TTC549 (cell line): ENCODE measurements around the gene RER1.

Experiments
- FAIRE-seq: peaks from 2 replicates; lab custom pipeline; 2012; peaks lifted over from hg19 to GRCh38; lab: Jason Lieb, UNC

Gene RER1, protein sequence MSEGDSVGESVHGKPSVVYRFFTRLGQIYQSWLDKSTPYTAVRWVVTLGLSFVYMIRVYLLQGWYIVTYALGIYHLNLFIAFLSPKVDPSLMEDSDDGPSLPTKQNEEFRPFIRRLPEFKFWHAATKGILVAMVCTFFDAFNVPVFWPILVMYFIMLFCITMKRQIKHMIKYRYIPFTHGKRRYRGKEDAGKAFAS

DNA sequence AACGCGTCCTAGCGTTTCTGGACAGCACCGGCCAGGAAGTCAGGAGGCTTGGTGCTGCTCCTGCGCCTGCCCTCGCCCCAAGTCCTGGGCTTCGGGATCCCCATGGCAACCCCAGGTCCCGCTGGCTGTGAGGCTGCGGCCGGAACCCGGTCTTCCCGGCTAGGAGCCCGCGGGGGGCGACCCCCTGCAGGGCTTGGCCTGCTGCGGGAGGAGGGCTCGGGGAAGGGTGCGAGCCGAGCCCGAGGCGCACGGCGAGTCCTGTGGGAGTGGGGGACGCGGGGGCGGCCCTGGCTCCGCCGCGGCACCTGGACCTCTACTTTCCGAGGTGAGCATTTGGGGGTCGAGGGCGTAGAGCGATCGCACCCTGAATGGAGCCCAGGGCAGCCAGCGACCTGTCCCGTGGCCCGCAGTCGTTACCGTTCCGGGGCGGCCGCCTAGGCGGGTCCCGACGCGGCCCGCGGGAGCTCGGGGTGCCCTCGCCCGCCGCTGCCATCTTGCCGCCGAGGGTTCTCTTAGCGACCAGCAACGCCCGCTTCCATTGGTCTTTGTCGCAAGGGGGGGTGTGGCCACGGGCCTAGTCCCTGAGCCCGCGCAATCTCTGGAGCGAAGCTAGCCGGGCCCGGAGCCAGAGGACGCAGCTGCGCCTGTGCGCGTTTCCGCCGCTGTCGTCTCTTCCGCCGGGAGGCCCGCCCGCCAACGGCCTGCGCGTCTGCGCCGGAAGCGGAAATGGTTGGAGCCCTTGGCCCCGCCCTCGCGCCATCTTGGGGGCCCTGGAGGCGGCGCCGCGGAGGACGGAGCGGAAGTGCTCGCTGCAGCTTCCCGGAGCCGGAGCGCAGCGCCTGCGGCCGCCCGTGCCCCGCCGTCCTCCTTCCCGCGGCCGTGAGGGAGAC is at the start of gene RER1, which contains the start of gene MORN1:
TSS of gene RER1 (plus strand) at position 801 of the 890 bp plus-strand sequence. CDS start 3,950 bp downstream, outside the sequence.
TSS of gene MORN1 (minus strand) at position 514 of the 890 bp plus-strand sequence. CDS start at position 493, 21 bp downstream.
- peak; percentile 84 for FAIRE-seq

DNA sequence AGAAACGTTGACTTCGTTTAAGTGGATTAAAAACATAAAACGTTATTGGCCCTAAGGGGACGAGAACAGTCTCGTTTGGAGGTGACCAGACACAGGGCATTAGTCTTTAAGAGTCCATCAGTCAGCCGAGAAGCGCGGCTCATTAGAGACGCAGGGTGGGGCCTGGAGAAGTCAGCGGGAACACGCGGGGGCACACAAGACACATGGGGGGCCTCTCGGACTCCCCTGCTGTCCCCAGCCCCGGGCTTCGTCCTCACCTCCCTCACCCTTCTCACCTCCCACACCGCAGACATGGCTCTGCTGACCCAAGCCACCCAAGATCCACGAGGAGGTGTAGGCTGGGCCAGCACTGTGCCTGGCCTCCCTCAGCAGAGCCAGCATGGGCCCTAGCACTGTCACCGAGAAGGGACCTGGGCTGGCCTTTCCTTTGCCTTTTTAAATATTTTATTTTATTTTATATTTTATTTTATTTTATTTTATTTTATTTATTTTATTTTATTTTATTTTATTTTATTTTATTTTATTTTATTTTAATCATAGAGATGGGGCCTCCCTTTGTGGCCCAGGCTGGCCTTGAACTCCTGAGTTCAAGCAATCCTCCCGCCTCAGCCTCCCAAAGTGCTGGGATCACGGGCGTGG is 49.1 kb upstream of the RER1 start:
- no peak for FAIRE-seq

DNA sequence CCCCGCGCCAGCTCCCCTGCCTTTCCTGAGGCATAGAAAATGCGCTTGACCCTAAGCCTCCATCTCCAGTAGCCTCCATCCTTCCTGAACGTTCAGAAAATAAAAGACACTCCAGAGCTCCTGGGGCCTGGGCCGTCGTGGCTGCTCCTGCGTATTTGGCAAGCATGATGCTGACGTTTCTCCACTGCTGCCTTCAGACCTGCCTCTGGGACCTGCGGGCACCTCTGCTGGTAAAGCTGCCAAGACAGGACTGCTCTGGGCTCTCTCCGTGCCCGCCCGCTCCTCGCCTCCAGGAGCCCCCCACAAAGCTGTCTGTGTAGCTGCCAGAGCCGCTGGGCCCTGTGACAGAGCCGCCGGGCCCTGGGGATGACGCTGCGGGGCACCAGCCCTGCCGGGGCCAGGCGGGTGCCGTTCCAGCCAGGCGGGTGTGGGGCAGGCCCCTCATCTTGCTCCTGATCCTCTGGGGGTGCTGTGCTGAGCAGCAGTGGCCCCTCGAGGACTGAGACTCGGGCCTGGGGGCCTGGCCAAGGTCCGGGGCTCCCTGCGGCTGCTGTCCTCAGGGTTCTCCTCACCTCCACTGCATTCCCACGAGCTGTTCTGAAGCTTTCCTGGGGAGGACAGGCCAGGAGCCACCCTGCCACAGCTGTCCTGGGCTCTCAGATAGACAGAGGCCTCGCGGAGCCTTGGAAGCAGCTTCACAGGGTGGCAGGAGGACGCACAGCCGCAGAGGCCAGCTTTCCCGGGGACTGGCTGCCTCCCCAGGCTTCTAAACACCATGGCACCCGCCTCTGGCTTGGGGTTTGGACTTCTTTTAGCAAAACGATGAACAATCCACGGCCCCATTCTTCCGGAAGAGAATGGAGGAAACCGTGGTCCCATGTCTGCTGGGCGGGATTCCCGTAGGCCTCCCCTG is 48.4 kb upstream of the RER1 start:
- no peak for FAIRE-seq

DNA sequence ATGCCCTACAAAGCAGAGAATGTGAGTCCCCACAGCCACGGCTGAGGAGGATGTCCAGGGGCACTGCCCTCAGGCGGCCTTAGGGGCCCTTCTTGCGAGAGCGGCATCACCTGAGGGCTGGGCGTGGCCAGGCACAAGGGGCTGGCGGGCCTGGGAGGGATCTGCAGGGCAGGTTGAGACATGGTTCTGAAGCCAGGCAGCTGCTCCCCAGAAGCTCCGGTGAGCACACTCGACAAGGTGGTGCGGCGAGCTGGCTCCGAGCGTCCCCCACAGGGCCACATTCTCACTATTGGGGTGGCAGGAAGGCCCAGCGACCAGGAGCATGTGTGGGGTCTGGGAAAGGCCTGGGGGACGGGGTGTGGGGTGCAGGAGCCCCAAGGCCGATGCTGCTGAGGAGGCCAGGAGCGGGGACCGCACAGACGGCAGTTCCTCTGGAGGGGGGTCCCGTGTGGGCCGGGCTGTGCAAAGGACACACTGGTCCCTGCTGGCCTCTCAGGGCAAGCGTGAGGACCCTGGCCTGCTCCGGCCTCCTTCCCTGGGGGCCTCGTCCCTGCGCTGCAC is 47.4 kb upstream of the RER1 start:
- FAIRE-seq, result no peak

DNA sequence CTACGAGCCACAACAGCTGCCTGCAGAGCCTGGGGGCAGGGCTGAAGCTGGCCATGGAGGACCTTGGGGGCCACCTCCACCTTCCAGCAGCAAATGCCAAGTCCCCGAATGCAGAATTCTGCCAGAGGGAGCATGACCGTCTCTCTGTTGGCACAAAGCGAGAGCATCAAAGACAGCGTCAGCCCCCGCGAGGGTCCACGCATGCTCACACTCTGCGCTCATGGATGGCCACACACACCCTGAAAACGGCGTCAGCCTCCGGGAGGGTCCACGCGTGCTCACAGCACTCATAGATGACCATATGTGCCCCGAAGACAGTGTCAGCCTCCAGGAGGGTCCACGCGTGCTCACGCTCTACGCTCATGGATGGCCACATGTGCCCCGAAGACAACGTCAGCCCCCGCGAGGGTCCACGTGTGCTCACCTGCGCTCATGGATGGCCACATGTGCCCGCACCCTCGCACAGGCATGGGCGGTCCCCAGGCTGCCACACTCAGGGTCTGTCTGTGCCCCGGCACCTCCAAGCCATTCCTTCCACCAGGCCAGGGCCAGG is 46.8 kb upstream of the RER1 start:
- FAIRE-seq, result no peak

DNA sequence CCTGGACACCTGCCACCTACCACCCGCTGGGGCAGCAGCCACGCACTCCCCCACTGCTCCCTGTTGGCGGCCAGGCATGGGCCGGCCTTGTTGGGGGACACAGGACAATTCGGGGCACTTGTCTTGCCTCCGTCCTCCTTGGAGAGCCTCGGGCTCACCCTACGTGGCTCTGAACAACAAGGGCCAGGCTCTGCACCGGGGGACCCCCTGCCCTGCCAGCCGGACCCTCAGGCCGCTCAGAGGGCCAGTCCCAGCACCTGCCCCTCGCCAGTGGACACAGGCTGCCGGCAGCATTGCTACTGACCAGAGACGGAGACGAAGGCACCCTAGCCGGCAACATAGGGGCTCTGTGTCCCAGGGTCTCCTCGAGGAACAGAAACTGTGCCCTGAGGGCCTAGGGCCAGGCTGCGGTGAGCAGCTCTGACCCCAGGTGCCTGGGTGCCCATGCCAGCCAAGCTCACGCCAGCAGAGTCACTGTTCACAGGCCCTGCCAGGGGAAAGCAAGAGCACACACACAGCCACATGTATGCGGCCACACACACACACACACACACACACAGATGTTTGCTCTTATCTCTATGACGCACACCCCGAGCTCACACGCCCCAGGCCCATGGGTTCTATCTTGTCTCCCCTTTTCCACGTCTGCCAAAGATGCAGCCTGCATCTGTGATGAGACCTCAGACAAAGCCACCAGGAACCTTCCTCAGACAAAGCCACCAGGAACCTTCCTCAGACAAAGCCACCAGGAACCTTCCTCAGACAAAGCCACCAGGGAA is 46.2 kb upstream of the RER1 start:
- no peak for FAIRE-seq

DNA sequence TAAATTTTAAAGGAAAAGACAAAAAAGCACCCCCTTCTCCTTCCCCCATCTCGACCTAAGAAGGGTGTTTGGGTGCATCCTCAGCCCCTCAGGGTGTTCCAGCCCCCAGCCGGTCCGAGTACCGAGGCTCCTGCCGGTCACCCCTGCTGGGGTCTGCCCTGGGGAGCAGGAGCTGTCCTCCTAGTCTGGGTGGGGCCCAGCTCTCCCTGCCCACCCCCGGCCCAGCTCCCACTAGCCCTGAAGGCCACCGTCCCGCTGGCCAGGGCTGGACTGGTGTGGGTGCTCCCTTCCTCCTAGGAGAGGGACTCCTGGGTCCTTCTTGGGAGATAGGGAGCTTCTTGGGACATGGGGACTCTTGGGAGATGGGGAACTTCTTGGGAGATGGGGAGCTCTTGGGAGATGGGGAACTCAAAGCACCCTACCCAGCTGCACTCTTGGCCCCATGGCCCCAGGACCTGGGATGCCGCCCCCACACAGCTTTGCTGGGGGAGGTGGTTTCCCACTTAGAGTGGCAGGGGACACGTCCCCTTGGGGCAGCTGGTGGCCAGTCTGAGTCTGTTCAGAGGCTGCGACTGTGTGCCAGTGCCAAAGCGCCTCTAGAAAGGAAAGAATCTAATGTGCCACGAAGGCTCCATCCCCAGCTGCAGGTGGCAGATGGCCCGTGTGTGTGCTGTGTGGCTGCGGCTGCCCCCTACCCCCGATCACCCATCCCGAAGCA is 44.8 kb upstream of the RER1 start:
- FAIRE-seq, result no peak

DNA sequence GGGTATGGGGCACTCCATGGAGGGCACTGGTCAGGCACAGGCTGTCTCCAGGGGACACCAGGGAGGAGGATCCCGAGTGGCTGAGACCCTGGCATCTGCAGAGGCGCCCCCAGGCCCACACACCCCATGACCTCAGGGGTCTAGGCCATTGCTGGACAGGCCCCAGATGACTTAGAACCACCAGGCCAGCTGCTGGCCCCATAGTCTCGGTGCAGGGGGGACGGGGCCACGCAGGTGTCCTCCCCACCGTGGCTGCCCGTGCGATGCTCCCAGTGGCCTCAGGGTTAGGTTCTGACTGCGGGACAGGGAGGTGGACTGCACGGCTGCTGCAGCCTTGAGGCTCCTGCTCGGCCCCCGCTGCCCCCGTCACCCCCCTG is 44.2 kb upstream of the RER1 start:
- FAIRE-seq, result no peak

DNA sequence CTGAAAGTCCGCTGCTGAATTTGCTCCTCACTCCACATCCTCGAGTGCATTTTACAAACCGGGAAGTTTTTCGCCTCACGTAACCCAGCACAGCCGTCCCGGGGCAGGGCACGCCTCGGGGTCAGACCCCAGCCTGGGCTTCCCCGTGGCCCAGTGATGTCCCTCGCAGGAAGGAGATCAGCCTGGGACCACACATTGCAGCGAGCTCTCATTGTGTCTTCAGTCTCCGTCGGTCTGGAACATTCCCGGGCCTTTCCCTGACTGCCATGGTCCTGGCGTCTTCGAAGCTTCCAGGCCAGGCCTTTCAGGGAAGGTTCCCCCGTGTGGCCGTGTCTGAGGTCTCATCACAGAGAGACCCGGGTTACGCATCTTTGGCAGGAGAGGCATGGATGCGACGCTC is 43.7 kb upstream of the RER1 start:
- FAIRE-seq, result no peak

DNA sequence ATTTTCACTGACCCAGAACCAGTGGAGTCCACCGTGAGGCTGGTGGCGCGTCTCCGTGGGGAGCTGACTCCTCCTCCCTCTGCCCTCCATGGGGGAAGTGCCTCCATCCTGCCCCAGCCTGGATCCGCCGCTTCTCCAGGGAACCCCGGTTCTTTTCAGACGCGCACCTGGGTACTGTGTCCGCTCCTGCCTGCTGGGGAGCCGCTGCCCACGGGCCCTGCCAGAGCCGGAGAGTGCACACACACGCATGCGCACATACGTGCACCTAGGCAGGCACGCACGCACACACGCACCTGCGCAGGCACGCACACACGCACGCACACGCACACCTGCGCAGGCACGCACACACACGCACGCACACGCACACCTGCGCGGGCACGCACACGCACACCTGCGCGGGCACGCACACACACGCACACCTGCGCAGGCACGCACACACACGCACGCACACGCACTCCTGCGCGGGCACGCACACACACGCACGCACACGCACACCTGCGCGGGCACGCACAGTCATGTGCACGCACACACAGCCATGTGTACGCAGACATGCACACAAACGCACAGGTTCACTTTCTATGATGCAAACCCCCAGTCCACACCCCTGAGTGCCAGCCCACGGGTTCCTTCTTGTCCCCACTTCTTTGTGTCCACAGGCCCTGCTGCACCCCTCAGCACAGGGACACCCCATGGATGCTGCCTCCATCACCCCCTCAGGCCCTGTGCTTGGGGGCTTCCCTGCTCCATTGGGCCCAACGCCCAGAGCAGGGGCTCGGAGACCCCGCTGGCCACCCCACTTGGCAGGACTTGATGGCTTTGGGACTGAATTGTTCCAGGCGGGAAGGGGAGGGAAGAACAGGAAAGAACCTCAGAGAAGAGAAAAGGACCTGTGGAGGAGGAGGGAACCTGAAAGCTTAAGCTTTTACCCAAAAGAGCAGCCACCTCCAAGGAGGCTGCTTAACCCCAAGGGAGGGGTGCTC is 43.0 kb upstream of the RER1 start:
- FAIRE-seq, result no peak

DNA sequence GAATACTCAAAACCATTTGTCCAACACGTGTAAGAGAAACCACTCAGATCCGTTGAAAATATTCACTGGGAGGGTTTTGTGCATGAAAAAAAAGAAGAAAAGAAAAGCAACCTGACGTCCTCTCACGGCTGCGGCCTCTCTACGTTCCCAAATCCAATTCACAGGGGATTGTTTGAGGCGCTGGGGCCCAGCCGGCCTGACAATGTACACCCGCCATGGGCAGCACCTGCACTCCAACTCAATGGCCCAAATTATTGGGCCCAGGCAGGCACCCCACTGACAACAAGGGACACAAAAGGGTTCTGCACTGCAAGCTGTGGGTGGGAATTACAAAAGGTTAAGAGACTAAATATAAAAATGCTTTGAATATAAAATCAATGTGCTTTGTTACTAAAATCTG is 41.8 kb upstream of the RER1 start:
- FAIRE-seq, result no peak

DNA sequence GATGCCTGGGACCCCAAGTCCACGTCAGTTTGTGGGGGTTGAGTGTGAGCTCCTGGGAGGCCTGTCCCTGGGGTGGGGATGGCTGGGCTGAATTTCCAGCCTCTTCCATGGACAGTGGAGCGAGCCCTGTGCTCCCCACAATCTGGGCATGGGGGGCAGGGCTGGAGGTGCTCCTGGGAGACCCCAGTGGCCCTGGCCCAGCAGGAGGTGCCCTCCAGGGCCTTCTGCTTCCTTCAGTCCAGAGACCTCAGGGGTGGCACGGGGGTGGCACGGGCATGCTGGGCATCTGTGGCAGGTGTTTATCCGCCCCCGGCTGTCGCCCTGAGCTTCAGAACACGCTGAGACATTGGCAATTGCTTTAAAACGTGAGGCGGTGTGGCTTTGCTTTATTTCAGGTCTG is 41.1 kb upstream of the RER1 start:
- no peak for FAIRE-seq

DNA sequence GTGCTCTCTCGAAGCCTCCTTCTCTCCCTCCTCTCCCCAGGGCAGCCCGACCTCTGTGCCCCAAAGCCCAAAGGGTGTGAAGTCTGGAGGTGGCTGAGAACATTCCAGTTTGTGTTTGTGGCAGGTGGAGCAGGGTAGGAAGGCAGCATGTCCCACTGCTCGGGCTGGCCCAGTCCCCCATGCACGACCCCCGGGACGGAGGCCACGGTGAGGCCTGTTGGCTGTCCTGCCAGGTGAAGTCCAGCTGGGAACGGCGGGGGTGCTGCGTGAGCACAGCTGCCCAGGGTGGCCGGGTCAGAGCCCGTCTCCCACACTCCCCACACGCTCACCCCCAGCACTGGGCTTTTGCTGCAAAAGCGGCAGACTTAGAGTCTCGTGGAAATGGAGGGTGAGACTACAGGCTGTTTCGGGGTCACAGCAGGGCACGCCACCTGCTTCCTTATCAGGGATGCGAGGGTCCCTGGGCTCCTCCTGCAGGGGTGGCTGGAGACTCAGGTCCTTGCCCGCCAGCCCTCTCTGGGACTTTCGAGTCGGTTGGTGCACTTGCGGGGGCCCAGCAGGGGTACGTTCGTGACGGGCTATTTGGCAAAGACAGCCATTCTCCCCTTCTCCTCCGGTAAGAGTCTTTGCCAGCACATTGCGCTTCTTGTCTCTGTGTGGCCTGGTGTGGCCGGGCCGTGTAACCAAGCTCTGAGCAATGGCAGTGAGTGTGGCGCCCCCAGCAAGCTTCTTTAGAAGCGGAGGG is 40.6 kb upstream of the RER1 start:
- FAIRE-seq, result no peak

DNA sequence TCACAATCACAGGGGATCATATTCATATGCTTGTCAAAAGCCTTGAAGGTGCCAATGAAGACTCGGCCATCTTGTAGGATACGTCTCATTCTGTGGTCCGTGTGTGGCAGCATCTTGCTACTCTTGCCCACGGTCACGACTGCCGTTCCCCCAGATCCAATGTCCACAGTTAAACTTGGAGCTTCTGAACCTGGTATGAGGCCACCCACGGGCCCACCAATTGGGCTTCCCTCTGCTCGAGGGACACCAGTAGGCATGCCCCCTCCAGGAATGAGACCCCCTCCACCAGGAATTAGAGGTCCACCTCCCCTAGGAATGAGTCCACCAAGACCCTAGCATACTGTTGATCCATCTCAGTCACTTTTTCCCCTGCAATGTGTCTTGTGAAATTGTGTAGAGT is 39.9 kb upstream of the RER1 start:
- FAIRE-seq, result no peak

DNA sequence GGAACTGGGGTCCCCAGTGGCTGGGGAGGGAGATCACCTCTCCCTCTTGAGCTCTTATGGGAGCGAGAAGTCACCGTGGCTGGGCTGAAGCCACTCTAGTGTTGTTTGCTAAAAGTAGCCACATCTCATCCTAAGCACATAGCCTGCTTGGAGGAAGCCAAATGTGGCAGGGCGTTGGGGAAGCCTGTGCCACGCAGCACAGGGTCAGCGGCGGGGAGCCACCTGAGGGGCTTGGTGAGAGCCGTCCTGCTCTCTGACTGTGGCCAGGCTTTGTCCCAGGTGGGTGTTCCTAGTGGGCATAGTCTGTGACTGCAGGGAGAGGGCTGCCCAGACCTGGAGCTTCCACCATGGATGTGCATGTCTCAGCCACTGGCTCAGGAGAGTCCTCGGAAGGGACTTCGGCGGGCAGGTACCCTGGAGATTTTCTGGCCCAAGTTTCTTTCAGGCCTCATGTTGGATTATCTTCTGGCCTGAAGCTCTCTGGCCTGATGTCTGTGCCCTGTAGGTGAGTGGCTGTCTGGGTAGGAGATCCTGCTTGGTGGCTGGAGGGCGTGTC is 39.2 kb upstream of the RER1 start:
- no peak for FAIRE-seq

DNA sequence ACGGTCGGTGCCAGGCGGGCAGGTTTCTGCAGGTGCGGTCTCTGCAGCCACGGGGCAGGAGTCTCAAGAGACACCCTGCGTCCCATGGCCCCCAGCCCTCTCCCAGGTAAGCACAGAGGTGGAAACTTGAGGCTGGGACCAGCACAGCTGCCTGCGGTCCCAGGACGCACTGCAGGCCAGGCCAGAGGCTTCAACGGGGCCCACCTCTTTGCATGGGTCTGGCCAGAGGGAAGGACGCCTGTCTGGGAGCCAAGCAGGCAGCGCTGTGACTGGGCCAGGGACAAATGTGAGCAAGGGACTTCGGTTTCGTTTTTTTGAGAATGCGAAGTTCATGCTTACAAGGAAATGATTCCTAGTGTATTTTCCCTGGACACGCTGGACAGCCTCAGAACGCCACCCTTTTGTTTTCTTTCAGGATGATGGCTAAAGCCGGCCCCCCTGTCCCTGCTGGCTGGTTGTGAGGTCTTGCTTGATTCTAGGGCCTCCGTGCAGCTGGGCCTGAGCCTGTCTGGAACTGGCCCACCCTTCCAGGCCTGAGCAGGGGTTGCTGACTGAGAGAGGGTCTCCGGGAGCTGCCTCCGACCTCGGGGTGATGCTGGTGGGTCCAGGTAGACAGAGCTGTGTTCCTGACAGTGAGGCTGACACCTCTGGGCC is 38.6 kb upstream of the RER1 start:
- FAIRE-seq, result no peak
